Central memory CD4-positive, alpha-beta T cell (primary cell): Measurements from ENCODE around the gene SIPA1L3.
"Not testable (repeated sequence)": the region's sequence is repeated elsewhere in the genome, so short reads cannot be mapped to it uniquely, and the experiment has no call there.

ENCODE experiments used
- DNase-seq: peaks from one replicate; pipeline ENCODE4 v3.0.0; 2022

The SIPA1L3 gene

DNA sequence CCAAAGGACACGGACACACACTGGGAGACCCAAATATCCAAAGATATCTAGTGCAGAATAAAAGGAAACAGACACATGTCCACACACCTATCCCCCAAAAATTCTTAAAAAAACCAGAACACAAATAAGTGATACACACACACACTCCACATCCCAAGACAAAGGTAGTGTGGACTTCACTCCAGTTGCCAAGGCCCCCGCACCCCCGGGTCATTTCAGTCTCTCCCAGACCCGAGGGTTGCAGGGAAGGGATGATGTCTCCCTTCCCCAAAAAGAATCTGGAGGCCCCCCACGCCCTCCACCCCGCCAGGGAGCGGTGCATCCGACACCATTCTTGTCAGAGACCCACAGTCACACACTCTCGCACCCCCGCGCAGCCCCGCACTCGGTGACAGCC, 316.6 kb downstream of the SIPA1L3 start:
- no peak for DNase-seq

DNA sequence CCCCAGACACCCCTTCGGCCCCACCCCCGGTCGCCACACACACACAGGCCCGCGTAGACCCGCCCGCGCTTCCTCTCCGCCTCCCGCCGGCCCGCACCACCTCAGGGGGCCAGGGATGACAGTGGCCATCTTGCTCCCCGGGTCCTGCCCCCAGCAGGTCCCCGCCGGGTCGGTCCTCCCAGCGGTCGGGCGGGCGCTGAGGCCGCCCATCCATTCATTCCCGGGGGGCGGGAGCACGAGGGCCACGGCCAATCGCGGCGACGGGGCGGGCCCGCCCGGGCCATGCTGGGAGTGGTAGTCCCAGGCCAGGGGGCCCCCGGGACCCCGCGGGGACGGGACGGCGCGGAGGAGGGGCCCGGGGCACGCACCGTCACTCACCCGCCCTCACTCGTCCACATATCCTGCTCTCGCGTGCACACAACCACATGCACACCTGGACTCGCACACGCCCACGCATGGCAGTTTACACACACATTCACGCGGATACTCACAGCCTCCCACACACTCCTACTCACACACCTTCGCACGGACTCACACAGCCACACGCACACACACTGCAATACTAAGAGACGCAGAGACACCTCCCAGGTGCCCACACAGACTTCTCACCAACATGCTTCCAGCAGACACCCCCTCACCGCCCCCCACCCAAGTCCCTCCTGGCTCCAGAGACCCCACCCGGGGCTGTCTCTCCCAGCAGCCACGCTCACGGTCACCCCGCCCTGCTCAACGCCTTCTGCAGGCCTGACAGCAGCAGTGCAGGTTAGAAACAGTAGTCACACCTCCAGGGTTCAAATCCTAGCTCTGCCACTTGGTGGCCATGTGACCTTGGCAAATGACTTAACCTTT, 317.2 kb downstream of the SIPA1L3 start, which contains the start of gene DPF1:
DPF1 (minus strand) TSS at position 209 of the 849 bp plus-strand sequence; CDS start at position 129, 80 bp downstream.
- DNase-seq, result peak; percentile 9

DNA sequence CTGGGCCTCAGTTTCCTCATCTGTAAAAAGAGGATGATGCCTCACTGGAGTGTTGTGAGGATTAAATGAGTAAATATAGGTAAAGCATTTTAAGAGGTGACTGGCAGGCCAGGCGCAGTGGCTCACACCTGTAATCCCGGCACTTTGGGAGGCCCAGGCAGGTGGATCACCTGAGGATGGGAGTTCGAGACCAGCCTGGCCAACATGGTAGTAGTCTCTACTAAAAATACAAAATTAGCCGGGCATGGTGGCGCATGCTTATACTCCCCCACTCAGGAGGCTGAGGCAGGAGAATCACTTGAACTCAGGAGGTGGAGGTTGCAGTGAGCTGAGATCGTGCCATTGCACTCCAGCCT, 317.8 kb downstream of the SIPA1L3 start:
- DNase-seq, result not testable (repeated sequence)

DNA sequence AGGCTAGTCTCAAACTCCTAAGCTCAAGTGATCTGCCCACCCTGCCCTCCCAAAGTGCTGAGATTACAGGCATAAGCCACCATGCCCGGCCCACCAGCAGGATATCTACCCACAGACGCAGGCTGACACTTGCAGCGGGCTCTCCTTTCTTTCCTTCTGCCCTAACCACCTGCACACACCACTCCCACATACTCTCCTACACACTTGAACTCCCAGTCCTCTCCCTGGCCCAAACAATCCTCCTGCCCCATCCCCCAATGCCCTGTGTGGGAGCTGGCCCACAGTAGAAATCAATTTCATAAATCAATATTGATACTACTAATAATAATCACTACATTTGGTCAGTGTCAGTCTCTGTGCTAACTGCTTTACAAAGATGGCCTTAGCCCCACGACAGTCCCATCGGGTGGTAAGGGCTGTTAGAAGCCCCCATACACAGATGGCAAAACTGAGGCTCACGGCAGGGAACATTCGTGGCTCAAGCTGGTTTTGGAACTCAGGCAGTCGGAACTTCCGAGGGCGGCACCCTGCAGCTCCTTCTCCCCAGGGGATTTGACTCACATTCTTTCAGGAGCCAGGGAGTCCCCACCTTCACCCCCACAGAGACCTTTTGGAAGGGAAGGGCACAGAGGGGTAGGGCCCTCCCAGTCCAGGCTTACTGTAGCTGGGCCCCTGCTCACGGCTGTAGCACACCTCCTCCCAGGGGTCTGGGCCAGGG, 320.4 kb downstream of the SIPA1L3 start:
- no peak for DNase-seq

DNA sequence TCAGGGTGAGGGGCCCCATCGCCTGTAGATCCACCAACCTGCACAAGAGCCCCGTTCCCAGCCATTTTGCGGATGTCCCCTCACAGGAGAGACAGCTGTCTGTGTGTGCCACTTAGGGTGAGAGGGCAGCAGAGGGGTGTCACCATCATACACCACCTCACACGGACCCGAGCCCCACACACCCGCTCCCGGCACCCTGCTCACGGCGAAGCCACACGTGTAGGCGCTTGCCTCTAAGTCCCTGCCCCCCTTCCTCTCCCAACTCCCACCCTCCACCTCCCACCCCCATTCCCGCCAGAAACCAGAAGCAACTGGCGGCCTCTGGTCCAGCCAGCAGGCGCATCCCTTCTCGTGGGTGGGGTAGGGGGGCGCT, 321.0 kb downstream of the SIPA1L3 start:
- no peak for DNase-seq

DNA sequence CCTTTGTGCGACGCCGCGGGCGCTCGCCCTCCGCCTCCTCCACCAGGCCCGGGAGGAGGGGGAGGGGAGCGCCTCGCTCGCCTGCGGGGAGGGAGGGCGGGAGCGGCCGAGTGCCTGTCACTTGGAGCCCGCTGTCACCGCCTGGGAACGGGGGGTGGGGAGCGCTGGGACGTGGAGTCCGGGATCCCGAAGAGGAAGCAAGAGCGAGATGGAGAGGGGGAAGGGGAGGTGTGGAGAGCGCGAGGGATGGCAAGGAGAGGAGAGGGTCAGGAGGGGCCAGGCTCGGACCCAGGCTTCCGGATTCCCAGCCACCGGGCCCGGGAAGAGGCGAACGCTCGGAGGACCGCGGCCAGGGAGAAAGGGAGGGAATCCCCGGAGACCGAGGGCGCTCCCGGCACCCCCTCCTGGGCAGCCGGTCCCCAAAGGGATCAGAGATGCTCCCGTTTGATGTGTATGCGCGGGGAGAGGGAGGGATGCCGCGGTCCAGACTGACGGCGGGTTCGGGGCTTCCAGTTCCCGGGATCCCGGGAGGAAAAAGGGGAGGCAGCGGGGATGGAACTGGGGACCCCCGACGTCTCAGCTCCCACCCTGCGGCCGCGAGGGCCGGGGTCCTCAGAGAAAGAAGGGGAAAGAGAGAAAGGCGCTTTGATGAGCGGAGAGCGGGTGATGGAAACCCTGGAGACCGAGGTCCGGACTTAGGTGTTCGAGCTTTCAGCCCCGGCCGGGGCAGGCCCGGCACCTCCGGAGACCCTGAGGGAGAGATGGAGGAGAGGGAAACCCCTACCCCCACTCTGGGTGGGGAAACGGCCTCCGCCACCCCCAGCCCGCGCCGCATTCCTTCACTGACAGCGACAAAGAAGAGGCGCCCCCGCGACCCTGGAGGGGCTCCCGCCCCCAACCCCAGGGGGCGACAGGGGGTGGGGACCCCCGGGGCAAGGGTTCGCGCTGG, 321.8 kb downstream of the SIPA1L3 start:
- DNase-seq, result no peak

DNA sequence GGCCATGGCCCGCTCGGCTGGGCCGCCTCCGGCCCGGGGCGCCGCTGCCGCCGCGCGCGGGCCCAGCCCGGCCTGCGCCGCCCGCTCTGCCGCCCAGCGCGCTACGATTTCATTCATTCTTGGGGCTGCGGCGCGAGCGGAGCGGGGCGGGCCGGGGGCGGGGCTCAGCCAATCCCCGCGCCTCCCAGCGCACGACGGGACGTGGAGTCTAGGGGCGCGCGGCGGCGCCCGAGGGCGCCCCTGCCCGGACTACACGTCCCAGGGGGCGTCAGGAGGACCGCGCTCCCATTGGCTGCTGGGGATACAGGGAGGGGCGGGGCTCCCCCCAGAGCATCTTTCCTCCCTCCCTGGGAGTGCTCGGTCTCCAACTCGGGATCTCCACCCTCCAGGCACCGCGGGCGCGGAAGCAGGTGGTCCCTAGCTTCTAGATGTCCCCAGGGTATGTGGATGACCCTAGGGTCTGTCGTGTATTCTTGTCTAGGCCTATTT, 322.6 kb downstream of the SIPA1L3 start:
- peak; percentile 42 for DNase-seq

DNA sequence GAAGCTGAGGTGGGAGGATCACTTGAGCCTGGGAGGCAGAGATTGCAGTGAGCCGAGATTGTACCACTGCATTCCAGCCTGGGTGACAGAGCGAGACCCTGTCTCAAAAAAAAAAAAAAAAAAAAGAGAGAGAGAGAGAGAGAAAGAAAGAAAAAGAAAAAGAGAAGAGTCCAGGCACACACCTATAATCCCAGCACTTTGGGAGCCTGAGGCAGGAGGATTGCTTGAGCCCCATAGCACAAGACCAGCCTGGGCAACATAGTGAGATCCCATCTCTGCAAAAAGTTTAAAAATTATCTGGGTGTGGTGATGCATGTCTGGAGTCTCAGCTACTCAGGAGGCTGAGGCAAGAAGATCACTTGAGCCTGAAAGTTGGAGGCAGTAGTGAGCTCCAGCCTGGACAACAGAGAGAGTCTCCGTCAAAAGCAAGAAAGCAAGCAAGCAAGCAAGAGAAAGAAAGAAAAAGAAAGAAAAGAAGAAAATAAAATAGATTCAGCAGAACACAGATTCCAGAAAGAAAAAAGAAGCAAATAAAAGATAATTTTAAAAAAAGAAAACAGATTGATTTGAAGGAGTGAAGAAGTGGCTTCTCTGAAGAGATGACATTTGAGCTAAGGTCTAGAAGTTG, 323.6 kb downstream of the SIPA1L3 start:
- DNase-seq, result not testable (repeated sequence)

DNA sequence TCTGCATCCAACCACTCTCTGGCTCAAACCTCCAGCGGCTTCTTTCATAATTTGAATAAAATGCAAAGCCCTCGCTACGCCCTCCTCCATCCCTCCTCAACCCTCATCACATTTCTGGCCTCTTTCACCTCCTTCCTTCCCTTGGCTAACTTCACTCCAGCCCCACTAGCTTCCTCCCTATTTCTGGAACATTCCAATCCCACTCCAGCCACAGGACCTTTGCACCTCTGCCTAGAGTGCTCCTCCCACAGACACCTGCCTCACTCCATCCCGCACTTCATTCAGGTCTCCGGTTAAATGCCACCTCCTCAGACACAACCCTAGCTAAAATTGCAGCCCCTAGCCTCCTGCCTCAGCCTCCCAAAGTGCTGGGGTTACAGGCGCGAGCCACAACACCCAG, 324.9 kb downstream of the SIPA1L3 start:
- DNase-seq, result no peak

DNA sequence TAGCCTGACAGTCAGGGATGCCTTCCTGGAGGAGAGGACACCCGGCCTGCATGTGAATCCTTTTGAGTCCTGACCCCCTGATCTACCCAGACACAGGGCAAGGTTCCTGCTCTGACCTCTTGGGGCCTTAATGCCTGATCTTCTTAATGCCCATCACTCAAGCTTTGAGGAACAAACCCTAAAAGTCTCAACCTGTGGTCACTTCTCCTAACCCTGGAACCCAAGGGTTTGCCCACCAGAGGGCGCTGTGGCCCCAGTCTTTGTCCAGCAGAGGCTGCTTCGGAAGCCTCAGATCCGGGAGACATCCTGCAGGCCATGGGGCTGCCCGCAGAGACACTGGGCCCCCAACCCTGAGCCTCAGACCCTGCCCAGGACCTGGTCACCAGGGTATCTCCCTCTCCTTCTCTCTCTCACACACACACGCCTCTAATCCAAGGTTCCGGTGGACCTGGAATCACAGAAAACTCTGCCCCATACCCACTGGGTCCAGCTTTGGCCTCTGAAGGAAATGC, 326.8 kb downstream of the SIPA1L3 start:
- DNase-seq, result peak; percentile 48

DNA sequence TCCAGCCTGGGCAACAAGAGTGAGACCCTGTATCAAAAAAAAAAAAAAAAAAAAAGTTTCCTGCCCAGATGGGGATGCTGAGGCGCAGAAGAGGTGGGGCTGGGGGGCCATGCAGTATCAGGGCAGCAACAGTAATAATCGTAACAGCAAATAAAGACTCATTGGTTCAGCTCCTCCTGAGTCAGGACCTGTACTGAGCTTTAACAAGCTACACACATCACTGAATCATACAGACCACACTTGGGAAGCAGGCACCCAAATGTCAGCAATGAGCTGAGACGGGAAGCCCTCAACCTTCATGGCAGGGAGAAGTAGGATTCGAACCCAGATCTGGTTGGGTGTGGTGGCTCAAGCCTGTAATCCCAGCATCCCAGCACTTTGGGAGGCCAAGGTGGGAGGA, 327.6 kb downstream of the SIPA1L3 start:
- DNase-seq, result no peak

DNA sequence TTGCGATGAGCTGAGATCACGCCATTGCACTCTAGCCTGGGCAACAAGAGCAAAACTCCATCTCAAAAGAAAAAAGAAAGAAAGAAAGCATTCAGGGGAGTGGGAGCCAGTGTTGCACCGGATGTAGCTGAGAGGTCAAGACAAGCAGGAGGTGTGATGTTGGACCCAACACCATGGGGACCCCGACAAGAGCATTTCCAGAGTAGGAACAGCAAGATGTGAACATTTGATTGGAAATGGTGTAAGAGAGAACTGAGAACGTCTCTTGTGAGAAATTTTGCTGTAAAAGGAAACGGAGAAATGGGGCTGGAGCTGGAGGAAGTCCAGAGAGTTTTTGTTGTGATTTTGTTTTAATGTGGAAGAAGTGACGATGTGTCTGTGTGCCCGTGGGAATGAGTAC, 332.8 kb downstream of the SIPA1L3 start:
- no peak for DNase-seq

DNA sequence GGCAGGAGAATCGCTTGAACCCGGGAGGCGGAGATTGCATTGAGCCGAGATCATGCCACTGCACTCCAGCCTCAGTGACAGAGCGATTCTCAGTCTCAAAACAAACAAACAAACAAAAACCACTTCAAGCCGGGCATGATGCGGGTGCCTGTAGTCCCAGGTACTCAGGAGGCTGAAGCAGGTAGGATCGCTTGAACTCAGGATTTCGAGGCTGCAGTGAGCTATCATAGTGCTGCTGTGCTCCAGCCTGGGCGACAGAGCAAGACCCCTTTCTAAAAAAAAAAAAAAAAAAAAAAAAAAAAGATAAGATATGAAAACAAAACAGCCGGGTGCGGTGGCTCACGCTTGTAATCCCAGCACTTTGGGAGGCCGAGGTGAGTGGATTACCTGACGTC, 336.3 kb downstream of the SIPA1L3 start:
- DNase-seq, result no peak

DNA sequence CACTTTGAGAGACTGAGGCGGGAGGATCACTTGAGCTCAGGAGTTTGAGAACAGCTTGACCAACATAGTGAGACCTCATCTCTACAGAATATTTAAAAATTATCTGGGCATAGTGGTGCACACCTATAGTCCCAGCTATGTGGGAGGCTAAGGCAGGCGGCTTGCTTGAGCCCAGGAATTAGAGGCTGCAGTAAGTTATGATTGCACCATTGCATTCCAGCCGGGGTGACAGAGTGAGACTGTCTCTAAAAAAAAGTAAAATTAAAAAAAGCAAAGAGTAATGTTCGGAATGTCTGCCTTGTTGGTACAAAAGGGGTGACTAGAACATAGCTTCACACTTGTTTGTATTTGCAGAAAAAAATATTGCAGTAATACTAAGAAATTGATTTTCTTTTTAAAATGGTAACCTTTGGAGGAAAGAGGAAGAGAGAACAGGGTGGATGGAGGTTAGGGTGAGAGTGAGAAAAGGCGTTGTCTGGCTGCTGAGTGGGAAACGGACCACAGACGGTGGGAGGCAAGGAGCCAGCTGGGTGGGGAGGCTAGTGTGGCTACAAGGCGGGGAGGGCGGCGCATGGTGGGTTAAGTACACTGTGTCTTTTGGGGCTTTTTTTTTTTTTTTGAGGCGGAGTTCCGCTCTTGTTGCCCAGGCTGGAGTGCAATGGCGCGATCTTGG, 339.0 kb downstream of the SIPA1L3 start:
- DNase-seq, result no peak

DNA sequence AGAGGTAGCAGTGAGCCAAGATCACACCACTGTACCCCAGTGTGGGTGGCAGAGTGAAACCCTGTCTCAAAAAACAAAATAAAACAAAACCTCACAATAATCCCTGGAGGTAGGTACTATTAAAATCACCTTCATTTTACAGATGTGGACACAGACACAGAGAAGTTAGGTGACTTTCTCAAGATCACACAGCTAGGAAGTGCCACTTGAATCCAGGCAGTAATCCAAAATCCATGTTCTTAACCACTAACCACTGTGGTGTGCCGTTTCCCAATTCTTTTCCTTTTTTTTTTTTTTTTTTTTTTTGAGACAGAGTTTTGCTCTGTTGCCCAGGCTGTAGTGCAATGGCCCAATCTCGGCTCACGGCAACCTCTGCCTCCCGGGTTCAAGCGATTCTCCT, 340.1 kb downstream of the SIPA1L3 start:
- no peak for DNase-seq

DNA sequence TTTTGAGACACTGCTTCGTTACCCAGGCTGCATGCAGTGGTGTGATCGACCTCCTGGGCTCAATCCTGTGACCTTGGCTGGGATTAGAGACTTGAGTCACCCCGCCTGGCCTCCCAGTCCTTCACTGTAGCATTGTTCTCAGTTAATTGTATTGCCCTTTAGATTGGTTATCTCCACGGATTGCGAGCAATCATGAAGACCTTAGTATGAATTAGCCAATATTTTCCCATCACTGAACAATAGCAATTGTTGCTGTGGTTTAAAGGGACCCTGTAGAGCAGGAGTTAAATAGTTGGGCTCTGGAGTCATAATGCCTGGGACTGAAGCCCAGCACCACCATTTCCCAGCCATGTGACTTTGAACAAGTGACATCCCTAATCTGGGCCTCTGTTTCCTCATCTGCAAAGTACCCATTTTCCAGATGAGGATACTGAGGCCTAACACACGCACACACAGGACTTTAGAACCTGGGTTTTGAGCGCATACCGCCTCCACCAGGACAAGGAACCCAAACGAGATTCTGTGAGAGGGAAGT, 340.8 kb downstream of the SIPA1L3 start:
- no peak for DNase-seq

DNA sequence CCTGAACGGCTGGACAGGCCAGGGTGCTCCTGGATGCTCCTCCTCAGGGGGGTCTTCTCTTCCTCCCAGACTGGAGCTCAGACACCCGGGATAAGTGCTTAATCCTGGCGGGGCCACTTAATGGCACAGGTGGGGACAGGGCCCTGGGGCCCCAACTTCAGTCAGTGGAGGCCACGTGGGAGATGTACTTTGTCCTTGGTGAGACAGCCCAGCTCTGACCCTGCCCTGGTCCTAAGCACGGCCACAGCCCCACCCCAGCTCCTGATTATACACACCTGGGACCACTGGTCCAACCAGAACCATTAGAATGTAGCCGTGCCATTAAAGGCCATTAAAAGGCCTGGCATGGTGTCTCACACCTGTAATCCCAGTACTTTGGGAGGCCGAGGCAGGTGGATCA, 341.4 kb downstream of the SIPA1L3 start:
- no peak for DNase-seq

DNA sequence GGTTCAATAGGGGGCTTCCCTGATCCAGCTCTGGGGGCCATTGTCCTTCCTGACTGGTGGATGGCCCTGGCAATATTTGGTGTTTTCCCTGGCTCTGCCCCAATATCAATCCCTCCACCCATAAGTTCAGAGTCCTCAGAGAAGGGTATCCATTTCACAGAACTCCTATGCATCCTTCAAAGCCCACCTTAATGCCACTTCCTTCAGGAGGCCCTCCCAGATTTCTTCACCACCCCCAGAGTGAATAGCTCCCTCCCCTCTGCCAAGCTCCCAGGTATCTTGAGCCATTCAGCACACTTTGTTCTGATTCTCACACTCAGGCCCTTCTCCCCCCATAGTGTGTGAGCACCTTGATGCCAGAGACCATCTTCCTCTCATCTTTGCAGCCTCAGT, 343.4 kb downstream of the SIPA1L3 start:
- no peak for DNase-seq

DNA sequence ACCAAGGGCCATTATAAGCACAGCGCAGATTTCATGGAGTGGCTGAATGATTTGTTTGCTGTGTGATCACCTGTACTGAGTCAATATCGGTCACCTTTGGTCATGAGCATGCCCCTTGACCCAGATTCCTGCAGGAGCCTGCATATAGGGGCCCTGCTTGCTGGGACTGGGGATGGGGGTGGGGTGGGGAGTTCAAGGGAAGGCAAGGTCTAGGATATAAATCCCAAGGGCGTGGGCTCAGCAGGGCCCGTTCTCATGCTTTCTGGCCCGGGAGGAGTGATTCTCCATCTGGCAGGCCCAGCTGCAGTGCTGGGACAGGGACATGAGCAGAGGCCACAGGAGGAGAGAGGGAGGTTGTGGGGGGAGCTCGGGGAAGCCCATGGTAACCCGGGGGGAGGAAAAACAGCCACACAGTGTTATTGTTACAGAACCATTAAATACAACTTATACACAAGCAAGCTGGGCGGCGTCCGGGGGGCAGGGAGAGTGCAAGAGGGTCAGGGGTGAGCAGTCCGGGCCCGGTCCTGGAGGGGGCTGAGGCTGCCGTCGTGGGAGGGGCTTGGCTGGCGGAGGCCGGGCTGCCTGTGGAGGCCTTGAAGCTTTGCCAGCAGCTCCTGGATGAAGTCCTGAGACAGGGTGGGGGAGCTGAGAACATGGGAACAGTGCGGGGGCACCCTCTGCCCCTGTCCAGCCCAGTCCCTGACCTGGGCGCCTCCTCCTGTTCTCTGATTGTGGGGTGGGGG, 344.0 kb downstream of the SIPA1L3 start:
- DNase-seq, result no peak

DNA sequence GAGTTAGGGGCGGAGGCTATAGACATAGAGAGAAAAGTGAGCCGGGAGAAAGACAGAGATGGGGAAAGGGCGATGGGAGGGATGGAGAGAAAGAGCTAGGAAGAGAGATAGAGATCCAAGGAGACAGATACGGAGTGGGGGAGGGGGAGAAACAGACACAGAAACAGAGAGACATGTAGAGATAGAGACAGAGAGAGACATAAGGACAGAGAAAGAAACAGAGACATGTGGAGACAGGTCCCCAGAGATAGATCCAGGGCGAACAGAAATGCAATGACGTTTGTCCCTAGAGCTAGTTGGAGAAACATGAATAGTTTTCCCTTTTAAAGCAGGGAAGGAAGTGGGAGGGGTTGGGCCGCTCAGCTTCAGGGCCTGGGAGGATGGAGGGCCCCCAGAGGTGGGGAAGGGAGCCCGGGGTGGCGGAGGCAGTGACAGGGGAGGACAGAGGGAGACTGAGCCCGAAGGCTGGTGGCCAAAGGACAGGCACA, 344.6 kb downstream of the SIPA1L3 start:
- no peak for DNase-seq
